Thyroid gland (tissue), 4 donors: ENCODE data around the gene DISC1.

Source experiments
- CTCF ChIP-seq, 6 experiments: fragments of 200-600 bp in 3 of 6; fragments of 450-650 bp in 3 of 6; sonication (generic) in 3 of 6; IDR thresholded peaks; one replicate each; pipeline ENCODE4 v1.5.1; 2016 to 2019; ENCODE audit warnings: antibody characterized with exemption in 6 of 6, mild to moderate bottlenecking in 2 of 6, inconsistent platforms in 1 of 6, moderate library complexity in 1 of 6
- POLR2A ChIP-seq, 2 donors: fragments of 450-650 bp; IDR thresholded peaks; one replicate each; pipeline ENCODE4 v1.6.1; 2017; ENCODE audit warnings: antibody characterized with exemption in 2 of 2, mild to moderate bottlenecking in 2 of 2, moderate library complexity in 1 of 2

DNA sequence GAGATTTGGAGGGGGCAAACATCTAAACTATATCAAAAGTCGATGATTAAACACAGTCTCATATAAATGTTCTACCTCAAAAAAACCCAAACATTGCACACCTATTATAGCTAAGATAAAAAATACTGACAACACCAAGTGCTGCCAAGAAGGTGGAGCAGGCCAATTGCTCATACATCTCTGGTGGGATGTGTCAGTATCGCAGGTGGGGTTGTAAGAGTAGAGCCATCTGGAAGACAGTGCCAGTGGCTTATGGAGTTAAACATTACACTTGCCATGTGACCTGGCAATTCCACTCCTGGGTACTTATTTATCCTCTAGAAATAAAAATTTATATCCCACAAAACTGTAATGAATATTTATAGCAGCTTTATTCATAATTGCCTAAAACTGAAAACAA lies 213.4 kb downstream of the DISC1 start:
- TF ChIP-seq CTCF (IDR thresholded peaks at IDR 0.05) (no peak), POLR2A (IDR thresholded peaks at IDR 0.05) (no peak)
